Kidney (tissue), 14 donors: ENCODE results near the gene LAMTOR2. TPM values are rescaled to one million over a fixed set of nuclear protein-coding genes. Genes with fewer than 3 reads are reported as not detected.

ENCODE experiments used
- DNase-seq, 5 donors: peaks; one replicate each; pipeline ENCODE4 v3.0.0-alpha.2; 2013 to 2020
- FAIRE-seq: peaks from 2 replicates; lab custom pipeline; 2012; peaks lifted over from hg19 to GRCh38; lab: Jason Lieb, UNC
- H3K27ac ChIP-seq, 2 donors: one replicate each; pipeline ENCODE4 v1.7.0; 2013; ENCODE audit warnings: low read depth in 2 of 2, low read length in 2 of 2, inconsistent platforms in 1 of 2
- H3K27me3 ChIP-seq: one replicate; pipeline ENCODE4 v1.7.1; 2013; ENCODE audit warnings: low read length, inconsistent platforms; ENCODE audit not compliant: control insufficient read depth, insufficient read depth
- H3K36me3 ChIP-seq, 3 donors: one replicate each; pipeline versions ENCODE4 v1.7.0 to v1.7.1; 2013; ENCODE audit warnings: low read length in 3 of 3, control low read depth in 1 of 3, inconsistent platforms in 1 of 3; ENCODE audit not compliant: insufficient read depth in 3 of 3, control insufficient read depth in 2 of 3
- H3K4me1 ChIP-seq, 3 donors: one replicate each; pipeline versions ENCODE4 v1.7.0 to v1.7.1; 2013; ENCODE audit warnings: low read length in 3 of 3, inconsistent platforms in 1 of 3, low read depth in 1 of 3; ENCODE audit not compliant: control insufficient read depth in 2 of 3, insufficient read depth in 2 of 3
- H3K4me3 ChIP-seq, 3 donors: one replicate each; pipeline versions ENCODE4 v1.7.0 to v1.8.1; 2013; ENCODE audit warnings: low read length in 3 of 3, control low read depth in 1 of 3, inconsistent platforms in 1 of 3
- H3K9ac ChIP-seq, 3 donors: one replicate each; pipeline versions ENCODE4 v1.7.0 to v1.7.1; 2013; ENCODE audit warnings: low read length in 3 of 3, control low read depth in 1 of 3, inconsistent platforms in 1 of 3
- H3K9me3 ChIP-seq, 3 donors: one replicate each; pipeline versions ENCODE4 v1.7.0 to v1.7.1; 2013; ENCODE audit warnings: low read length in 3 of 3, control low read depth in 1 of 3, inconsistent platforms in 1 of 3; ENCODE audit not compliant: control insufficient read depth in 2 of 3, insufficient read depth in 1 of 3
- intact Hi-C: fragments of 100-400 bp; cut with DNase I; formaldehyde crosslinking; loops from one replicate; pipeline ENCODE4 v1.11.1; 2022
- polyA plus RNA-seq: library from polyadenylated mRNA; stranded (reverse); fragments of 350-450 nt; fragmentation: Illumina TruSeq; extraction: RNeasy Lipid Tissue Mini Kit (QIAGEN cat#74804); gene quantifications from one replicate; pipeline ENCODE4 v1.2.3, GENCODE V29; 2014; ENCODE audit warnings: low read depth, low replicate concordance; ENCODE audit not compliant: insufficient read depth
- total RNA-seq: library from RNA; stranded (reverse); fragmentation: NEBNext Ultra II Directional; extraction: Animal tissue kit (Norgen Biotek cat#: 25700); gene quantifications from one replicate; pipeline ENCODE4 v1.2.1, GENCODE V29; 2021
- TF ChIP-seq, protein P1 (sequence below): IDR thresholded peaks from 3 replicates; pipeline ENCODE4 v1.5.1; 2012; ENCODE audit warnings: mild to moderate bottlenecking, moderate library complexity, borderline replicate concordance; ENCODE audit not compliant: insufficient read depth; ENCODE audit errors: extremely low read depth
- donor health status: control.
- donor health status: control.
- donor health status: control.
- donor health status: control.
- donor health status: control.
- donor health status: DM: yes; HTN: yes; CAD: no.
- donor health status: Normal renal cell carcinoma (clear cell type).

Gene LAMTOR2
- total and polyA plus RNA-seq, 2 donors from 2014 or later: 50.8 to 200 TPM

DNA sequence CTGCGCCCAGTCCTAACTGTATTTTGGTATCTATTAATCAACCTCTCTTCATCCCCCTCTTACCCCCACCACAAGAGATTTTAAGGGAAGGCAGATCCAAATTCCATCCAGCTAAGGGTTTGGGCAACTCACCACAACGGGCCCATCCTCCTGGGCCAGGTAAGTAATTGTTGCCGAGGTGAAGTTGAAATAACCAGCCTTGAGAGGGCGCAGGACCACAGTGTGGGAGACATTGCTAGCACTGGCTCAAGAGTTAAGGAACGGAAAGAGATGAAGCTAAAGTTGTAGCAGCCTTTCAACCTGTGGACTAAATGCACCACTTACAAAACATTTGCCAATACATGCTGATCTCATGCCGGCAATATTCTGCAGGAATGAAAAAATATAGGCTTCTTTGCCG is 39.8 kb upstream of the LAMTOR2 start:
- Histone ChIP-seq H3K4me3 (no peak overlapping the region), H3K9ac (no peak overlapping the region), H3K36me3 (peaks cover 7 to 26% (median 25%) of the 10 kb centered on the region in 3 donors), H3K9me3 (no peaks in the 10 kb centered on the region), H3K27me3 (no peaks in the 10 kb centered on the region), H3K4me1 (peaks cover 2 to 4% (median 4%) of the 10 kb centered on the region in 3 donors), H3K27ac (no peak overlapping the region)
- TF ChIP-seq, protein P1, sequence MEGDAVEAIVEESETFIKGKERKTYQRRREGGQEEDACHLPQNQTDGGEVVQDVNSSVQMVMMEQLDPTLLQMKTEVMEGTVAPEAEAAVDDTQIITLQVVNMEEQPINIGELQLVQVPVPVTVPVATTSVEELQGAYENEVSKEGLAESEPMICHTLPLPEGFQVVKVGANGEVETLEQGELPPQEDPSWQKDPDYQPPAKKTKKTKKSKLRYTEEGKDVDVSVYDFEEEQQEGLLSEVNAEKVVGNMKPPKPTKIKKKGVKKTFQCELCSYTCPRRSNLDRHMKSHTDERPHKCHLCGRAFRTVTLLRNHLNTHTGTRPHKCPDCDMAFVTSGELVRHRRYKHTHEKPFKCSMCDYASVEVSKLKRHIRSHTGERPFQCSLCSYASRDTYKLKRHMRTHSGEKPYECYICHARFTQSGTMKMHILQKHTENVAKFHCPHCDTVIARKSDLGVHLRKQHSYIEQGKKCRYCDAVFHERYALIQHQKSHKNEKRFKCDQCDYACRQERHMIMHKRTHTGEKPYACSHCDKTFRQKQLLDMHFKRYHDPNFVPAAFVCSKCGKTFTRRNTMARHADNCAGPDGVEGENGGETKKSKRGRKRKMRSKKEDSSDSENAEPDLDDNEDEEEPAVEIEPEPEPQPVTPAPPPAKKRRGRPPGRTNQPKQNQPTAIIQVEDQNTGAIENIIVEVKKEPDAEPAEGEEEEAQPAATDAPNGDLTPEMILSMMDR: no peak
- FAIRE-seq (no peak), DNase-seq (no peak)
- intact Hi-C loops: no loop called here

- H3K9me3 ChIP-seq: no peaks in the 10 kb centered on the region
- DNase-seq (no peak), FAIRE-seq (no peak)
- H3K27ac ChIP-seq: no peak overlapping the region
- peak overlapping the region; percentile 15 to 71 (median 69) for H3K9ac ChIP-seq
- intact Hi-C loops: no loop called here
- peak overlapping the region; percentile 82 to 90 (median 87) for H3K4me3 ChIP-seq
- H3K36me3 ChIP-seq: peaks cover 0 to 3% (median under 1%) of the 10 kb centered on the region in 3 donors
- TF ChIP-seq, protein P1: no peak
- H3K4me1 ChIP-seq: peaks cover 3 to 9% (median 8%) of the 10 kb centered on the region in 3 donors
- H3K27me3 ChIP-seq: no peaks in the 10 kb centered on the region
These were observed 34.7 kb upstream of the LAMTOR2 start for GRCh38 chr1:156019946-156020292.

- FAIRE-seq: no peak
These were observed 34.1 kb upstream of the LAMTOR2 start, which contains the start of gene SSR2 for GRCh38 chr1:156020293-156021092. SSR2 (minus strand) TSS chr1:156020951; CDS start chr1:156020167, 784 bp downstream.

More at GRCh38 chr1:156020293-156021092, 34.1 kb upstream of the LAMTOR2 start, which contains the start of gene SSR2:
- TF ChIP-seq, protein P1: no peak
- intact Hi-C loops: no loop called here
- H3K36me3 ChIP-seq: peaks cover 0 to 3% (median 0%) of the 10 kb centered on the region in 3 donors
- no peaks in the 10 kb centered on the region for H3K9me3 ChIP-seq
- DNase-seq: peak; percentile 90 to 97 (median 92)
- peak within 1 kb of the TSS; percentile 69 to 71 for H3K27ac ChIP-seq
- H3K4me3 ChIP-seq: peak within 1 kb of the TSS; percentile 82 to 90 (median 87)
- H3K9ac ChIP-seq: peak within 1 kb of the TSS; percentile 17 to 71 (median 69)
- H3K4me1 ChIP-seq: peaks cover 3 to 9% (median 8%) of the 10 kb centered on the region in 3 donors
- H3K27me3 ChIP-seq: no peaks in the 10 kb centered on the region
